ENCODE results near the gene SLC35E1.
A peak's percentile ranks its signal among the peaks of the same experiment; 100 is the strongest.

Gene SLC35E1

DNA sequence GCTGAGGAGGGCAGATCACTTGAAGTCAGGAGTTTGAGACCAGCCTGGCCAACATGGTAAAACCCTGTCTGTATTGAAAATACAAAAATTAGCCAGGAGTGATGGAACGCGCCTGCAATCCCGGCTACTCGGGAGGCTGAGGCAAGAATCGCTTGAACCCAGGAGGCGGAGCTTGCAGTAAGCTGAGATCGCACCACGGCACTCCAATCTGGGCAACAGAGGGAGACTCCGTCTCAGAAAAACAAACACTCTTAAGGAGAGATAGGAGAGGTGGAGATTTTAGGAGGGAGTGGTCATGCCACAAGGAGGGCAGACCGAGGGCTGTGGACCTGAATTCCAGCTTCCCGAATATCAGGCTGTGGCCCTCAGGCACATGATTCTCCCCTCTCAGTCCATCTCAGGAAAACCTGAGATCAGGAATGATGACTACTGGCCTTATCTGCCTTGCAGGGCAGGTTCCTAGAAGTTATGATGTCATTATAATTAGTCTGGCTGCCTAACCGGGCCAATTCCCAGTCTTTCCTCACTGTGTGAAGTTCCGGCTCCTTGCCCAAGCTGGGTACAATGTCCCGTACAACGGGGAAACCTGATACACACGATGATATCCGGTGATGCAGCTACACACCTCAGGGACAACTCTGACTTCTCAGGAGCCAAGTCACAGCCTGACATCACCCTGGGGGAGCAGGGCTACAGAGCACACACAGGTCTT, 2.5 kb downstream of the SLC35E1 start:
- H3K9me3 ChIP-seq (replicated peaks; ENCODE audit: insufficient read depth, low read length), result no peaks in the 10 kb centered on the region
- peaks cover 83% of the 10 kb centered on the region for H3K79me2 ChIP-seq (ENCODE audit: low read length)
- DNase-seq, result no peak
- H3K9ac ChIP-seq (ENCODE audit: low read length), result no peak overlapping the region
- no peaks in the 10 kb centered on the region for H3K9me2 ChIP-seq (replicated peaks; ENCODE audit: insufficient read depth, low read length)
- 0 out of 2 replicates have a peak, but pooled peaks cover 5% of the 10 kb centered on the region for H4K20me1 ChIP-seq (ENCODE audit: insufficient read depth, low read length)
- peaks cover 35% of the 10 kb centered on the region for H3F3A ChIP-seq (ENCODE audit: insufficient read depth, low read length)
- TF ChIP-seq, protein P1, sequence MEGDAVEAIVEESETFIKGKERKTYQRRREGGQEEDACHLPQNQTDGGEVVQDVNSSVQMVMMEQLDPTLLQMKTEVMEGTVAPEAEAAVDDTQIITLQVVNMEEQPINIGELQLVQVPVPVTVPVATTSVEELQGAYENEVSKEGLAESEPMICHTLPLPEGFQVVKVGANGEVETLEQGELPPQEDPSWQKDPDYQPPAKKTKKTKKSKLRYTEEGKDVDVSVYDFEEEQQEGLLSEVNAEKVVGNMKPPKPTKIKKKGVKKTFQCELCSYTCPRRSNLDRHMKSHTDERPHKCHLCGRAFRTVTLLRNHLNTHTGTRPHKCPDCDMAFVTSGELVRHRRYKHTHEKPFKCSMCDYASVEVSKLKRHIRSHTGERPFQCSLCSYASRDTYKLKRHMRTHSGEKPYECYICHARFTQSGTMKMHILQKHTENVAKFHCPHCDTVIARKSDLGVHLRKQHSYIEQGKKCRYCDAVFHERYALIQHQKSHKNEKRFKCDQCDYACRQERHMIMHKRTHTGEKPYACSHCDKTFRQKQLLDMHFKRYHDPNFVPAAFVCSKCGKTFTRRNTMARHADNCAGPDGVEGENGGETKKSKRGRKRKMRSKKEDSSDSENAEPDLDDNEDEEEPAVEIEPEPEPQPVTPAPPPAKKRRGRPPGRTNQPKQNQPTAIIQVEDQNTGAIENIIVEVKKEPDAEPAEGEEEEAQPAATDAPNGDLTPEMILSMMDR (IDR thresholded peaks at IDR 0.05; ENCODE audit: low read length), result no peak
- TF ChIP-seq EZH2 (optimal IDR thresholded peaks at IDR 0.05; ENCODE audit: low read depth, low read length) (no peak), EZH2phosphoT487 (IDR thresholded peaks at IDR 0.05; ENCODE audit: low read length) (no peak)
- H3K4me3 ChIP-seq (ENCODE audit: low read length), result no peak overlapping the region
- no peaks in the 10 kb centered on the region for H3K27me3 ChIP-seq (replicated peaks; ENCODE audit: insufficient read depth, low read length)
- H3K36me3 ChIP-seq (replicated peaks; ENCODE audit: insufficient read depth, low read length), result peaks cover 3% of the 10 kb centered on the region; the same call in 1 of the 2 replicates
- no peak overlapping the region for H3K27ac ChIP-seq (ENCODE audit: low read length)
- H3K4me1 ChIP-seq (ENCODE audit: low read length), result peaks cover 31% of the 10 kb centered on the region
- no peak overlapping the region for H2AFZ ChIP-seq (ENCODE audit: low read length)
- H3K4me2 ChIP-seq (ENCODE audit: low read depth, low read length), result no peak overlapping the region

DNA sequence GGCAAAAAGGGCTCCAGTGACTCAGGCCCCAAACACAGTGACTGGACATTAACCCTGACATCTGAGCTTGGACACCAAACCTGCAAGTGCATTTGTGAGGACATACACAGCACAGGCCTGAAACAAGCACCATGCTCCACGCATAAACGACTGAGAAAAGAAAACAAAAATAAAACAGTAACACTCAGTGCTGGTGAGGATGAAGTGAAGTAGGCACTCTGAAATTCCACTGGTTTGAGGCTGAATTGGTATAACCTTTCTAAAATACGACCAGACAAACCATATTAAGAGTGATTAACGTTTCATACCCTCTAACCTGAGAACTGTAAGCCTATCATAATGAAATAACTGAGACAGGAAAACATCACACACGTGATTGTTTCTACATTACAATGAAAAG, 5.5 kb downstream of the SLC35E1 start:
- Histone ChIP-seq H4K20me1 (ENCODE audit: insufficient read depth, low read length) (no peaks in the 10 kb centered on the region), H3K4me3 (ENCODE audit: low read length) (0 out of 2 replicates have a peak overlapping the region, but pooled peaks have one; percentile 15), H3K4me2 (ENCODE audit: low read depth, low read length) (peak overlapping the region; percentile 47; the same call in 1 of the 2 replicates), H3K27me3 (replicated peaks; ENCODE audit: insufficient read depth, low read length) (no peaks in the 10 kb centered on the region), H3K9me2 (replicated peaks; ENCODE audit: insufficient read depth, low read length) (no peaks in the 10 kb centered on the region), H3K36me3 (replicated peaks; ENCODE audit: insufficient read depth, low read length) (peaks cover 12% of the 10 kb centered on the region; the same call in 1 of the 2 replicates), H3K79me2 (ENCODE audit: low read length) (peaks cover 71% of the 10 kb centered on the region), H3F3A (ENCODE audit: insufficient read depth, low read length) (peaks cover 20% of the 10 kb centered on the region), H3K27ac (ENCODE audit: low read length) (peak overlapping the region; percentile 97), H2AFZ (ENCODE audit: low read length) (no peak overlapping the region), H3K9me3 (replicated peaks; ENCODE audit: insufficient read depth, low read length) (no peaks in the 10 kb centered on the region), H3K9ac (ENCODE audit: low read length) (peak overlapping the region; percentile 55), H3K4me1 (ENCODE audit: low read length) (peaks cover 22% of the 10 kb centered on the region)
- DNase-seq, result no peak
- TF ChIP-seq EZH2 (optimal IDR thresholded peaks at IDR 0.05; ENCODE audit: low read depth, low read length) (no peak), EZH2phosphoT487 (IDR thresholded peaks at IDR 0.05; ENCODE audit: low read length) (no peak)

DNA sequence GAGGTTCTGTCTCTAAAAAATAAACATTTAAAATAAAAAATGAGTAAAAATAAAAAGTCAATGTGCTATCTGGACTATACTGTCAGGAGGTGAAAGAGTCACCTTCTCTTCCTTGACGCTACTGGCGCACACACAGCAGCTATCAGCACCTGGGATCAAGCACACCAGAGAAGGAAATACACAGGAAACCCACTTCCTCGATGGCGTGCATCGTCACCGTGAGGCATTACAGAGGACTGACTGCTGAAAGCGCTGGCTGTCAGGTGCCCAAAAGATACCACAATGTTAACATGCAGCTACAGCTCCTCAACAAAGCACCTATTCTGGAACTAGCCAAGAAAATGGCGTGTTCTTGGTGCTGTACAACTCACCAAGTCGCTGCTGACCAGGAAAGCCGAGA, 6.1 kb downstream of the SLC35E1 start:
- Histone ChIP-seq H3K27me3 (replicated peaks; ENCODE audit: insufficient read depth, low read length) (no peaks in the 10 kb centered on the region), H3K9me3 (replicated peaks; ENCODE audit: insufficient read depth, low read length) (no peaks in the 10 kb centered on the region), H3K4me2 (ENCODE audit: low read depth, low read length) (peak overlapping the region; percentile 47; the same call in 1 of the 2 replicates), H4K20me1 (ENCODE audit: insufficient read depth, low read length) (no peaks in the 10 kb centered on the region), H3K9ac (ENCODE audit: low read length) (peak overlapping the region; percentile 55), H3F3A (ENCODE audit: insufficient read depth, low read length) (peaks cover 20% of the 10 kb centered on the region), H3K36me3 (replicated peaks; ENCODE audit: insufficient read depth, low read length) (peaks cover 12% of the 10 kb centered on the region; the same call in 1 of the 2 replicates), H3K4me1 (ENCODE audit: low read length) (peaks cover 20% of the 10 kb centered on the region), H3K4me3 (ENCODE audit: low read length) (0 out of 2 replicates have a peak overlapping the region, but pooled peaks have one; percentile 15), H2AFZ (ENCODE audit: low read length) (no peak overlapping the region), H3K9me2 (replicated peaks; ENCODE audit: insufficient read depth, low read length) (no peaks in the 10 kb centered on the region), H3K27ac (ENCODE audit: low read length) (peak overlapping the region; percentile 97), H3K79me2 (ENCODE audit: low read length) (peaks cover 67% of the 10 kb centered on the region)
- TF ChIP-seq EZH2 (optimal IDR thresholded peaks at IDR 0.05; ENCODE audit: low read depth, low read length), result no peak
- TF ChIP-seq, protein P1 (IDR thresholded peaks at IDR 0.05; ENCODE audit: low read length), result no peak
- no peak for TF ChIP-seq EZH2phosphoT487 (IDR thresholded peaks at IDR 0.05; ENCODE audit: low read length)
- DNase-seq, result peak; percentile 91

DNA sequence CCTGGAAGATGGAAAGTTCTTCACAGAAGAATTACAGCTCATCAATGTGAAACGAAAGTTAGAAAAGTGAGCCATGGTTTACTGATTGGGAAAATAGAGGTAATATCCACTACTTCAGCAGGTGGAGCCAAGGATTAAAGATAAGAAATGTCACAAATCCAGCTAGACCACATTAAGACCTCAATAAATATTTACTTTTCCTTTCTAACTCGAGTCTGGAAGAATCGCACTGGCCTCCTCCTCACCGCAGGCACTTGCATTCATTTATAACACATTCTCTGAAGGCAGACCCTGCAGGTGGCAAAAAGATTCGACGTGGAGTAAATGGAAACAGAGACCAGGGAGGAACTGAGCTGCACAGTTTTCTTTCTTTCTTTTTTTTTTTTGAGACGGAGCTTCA, 7.4 kb downstream of the SLC35E1 start:
- no peak overlapping the region for H3K4me2 ChIP-seq (ENCODE audit: low read depth, low read length)
- no peak for TF ChIP-seq EZH2 (optimal IDR thresholded peaks at IDR 0.05; ENCODE audit: low read depth, low read length)
- TF ChIP-seq, protein P1 (IDR thresholded peaks at IDR 0.05; ENCODE audit: low read length), result no peak
- TF ChIP-seq EZH2phosphoT487 (IDR thresholded peaks at IDR 0.05; ENCODE audit: low read length), result no peak
- no peaks in the 10 kb centered on the region for H4K20me1 ChIP-seq (ENCODE audit: insufficient read depth, low read length)
- H3K79me2 ChIP-seq (ENCODE audit: low read length), result peaks cover 54% of the 10 kb centered on the region
- no peaks in the 10 kb centered on the region for H3K9me2 ChIP-seq (replicated peaks; ENCODE audit: insufficient read depth, low read length)
- H3K36me3 ChIP-seq (replicated peaks; ENCODE audit: insufficient read depth, low read length), result peaks cover 12% of the 10 kb centered on the region; the same call in 1 of the 2 replicates
- no peak overlapping the region for H3K9ac ChIP-seq (ENCODE audit: low read length)
- H3F3A ChIP-seq (ENCODE audit: insufficient read depth, low read length), result peaks cover 20% of the 10 kb centered on the region
- H2AFZ ChIP-seq (ENCODE audit: low read length), result no peak overlapping the region
- H3K4me3 ChIP-seq (ENCODE audit: low read length), result no peak overlapping the region
- no peaks in the 10 kb centered on the region for H3K9me3 ChIP-seq (replicated peaks; ENCODE audit: insufficient read depth, low read length)
- H3K27me3 ChIP-seq (replicated peaks; ENCODE audit: insufficient read depth, low read length), result no peaks in the 10 kb centered on the region
- DNase-seq, result no peak
- no peak overlapping the region for H3K27ac ChIP-seq (ENCODE audit: low read length)
- H3K4me1 ChIP-seq (ENCODE audit: low read length), result peaks cover 15% of the 10 kb centered on the region

Measured in MM.1S (cell line).